ENCODE data around the gene PRAF2.

Gene PRAF2

DNA sequence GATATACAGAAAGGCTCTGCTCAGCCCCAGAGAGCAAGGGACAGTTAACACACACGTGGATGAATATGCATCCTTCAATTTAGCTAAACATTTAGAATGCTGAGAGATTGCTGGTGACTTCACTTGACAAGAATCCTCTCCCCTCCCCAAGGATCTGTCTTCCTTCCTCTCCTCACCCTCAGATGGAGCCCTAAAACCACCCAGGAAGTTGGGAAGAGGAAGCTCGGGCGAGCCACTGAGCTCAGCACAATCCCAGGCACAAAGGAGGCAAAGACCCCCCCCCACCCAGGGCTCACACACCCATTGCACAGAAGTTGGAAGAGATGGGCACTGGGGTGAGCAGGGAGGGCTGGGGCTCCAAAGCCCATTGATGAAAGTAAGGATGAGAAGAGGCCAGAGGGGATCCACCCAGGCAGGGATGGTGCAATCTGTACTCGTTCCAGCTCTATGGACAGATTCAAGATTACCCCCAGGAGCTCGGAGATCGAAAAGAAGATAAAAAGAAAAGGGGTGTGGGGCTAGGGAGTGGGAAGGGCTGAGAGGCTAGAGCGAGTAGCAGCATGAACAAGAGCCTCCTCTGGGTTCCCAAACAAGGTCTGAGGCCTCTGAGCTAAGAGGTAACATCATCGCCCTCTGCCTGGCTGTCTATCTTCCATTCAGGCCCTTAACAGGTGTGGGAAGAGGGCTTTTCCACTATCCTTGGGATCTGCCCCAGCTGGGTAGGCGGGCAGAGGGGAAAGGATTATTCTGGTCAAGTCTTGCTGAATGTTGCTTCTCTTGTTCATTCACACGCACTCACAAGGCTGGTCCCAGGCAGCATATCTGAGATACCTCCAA is 31.8 kb downstream of the PRAF2 start:
- DNase-seq = no peak

DNA sequence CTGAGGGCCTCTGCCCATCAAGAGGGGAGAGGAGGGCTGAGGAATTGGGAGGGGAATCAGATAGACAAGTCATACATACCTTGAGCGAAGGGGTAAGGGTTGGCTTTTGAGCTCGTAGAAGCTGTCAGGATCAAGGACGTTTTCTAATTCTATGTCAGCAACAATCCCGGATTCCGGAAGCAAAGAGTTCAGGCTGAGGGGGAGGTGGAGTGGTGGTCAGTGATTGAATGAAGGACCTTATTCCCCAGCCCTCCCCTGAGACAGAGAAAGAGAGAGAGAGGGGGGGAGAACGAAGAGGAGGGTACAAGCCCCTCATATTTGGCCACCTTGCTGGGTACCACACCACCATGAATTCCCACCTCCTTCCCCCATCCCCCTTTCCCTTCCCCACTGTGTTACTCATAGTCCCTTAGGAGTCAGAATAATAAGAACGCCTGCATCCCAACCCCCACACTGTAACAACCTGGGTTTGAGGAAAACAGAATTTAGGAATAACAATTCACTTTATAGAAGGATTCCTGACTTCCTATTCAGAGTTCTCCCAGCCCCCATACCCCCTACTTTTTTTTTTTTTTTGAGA is 33.3 kb downstream of the PRAF2 start:
- no peak for DNase-seq

DNA sequence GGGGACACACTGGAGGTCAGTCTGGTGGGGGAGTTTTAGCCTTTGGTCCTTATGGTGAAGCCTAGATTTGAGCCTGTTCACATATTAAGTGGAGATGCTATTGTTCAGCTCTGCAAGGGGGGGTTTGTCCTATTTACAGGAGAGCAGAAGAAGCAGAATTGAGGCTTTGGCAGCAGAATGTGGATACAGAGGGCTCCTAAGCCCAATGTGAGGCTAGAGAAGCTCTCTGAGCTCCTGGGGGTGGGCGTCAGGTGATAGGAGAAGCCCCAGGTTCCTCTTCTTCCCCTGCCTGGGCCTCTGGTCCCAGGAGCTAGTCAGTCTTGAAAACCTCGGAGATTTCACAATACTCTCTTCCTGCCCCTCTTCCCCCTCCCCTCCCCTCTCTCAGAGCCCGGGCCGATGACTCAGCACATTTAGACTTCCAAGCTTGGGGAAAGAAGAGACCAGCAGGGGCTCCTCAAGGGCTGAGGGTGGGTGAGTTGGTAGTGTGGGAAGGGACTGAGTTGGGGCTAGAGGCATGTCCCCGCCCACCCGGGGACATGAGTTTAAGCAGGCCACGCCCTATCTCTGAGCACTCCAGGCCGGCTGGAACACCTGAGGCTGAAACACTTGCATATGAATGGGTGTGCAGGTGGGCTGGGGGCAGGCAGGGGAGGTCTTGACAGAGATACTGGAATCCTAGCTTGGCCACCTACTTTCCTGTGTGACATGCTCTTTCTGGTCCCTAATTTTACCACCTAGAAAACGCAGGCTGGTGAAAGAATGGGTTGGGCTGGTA is 34.0 kb downstream of the PRAF2 start:
- DNase-seq = peak; percentile 53 to 58

GRCh38 chrX:49037883-49038475 is 35.8 kb downstream of the PRAF2 start:
- no peak for DNase-seq

- DNase-seq = no peak
Observed at GRCh38 chrX:49030283-49030682, 43.5 kb downstream of the PRAF2 start.

DNA sequence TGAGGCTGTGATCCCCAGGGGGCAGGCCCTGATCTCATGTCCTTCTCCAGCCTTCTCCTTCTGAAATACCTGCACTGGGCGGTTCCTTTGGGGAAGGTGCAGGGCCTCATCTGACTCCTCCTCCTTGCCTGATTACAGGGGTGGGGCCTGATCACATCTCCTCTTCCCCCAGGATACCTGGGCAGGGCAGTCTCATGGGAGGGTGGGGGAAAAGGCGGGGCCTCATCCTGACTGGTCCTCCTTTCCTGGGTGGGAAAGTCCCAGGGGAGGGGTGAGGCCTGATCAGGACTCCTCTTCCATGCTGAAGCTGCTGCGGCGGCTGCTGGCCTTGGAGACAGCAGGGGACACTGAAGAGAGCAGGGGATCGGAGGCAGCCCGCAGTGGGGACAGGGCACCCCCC is 43.9 kb downstream of the PRAF2 start:
- no peak for DNase-seq
